H1 (cell line): Measurements from ENCODE around the gene NEGR1. TPM values are rescaled to one million over a fixed set of nuclear protein-coding genes. Genes with fewer than 3 reads are reported as not detected.

Experiments used
- RBBP5 ChIP-seq: IDR thresholded peaks from 2 replicates; pipeline ENCODE4 v1.7.1; 2012; ENCODE audit warnings: low read depth, mild to moderate bottlenecking, inconsistent platforms, low read length, moderate library complexity, borderline replicate concordance
- SP2 ChIP-seq: IDR thresholded peaks from 2 replicates; pipeline ENCODE4 v1.6.1; 2012; ENCODE audit warnings: mild to moderate bottlenecking, low read length, inconsistent platforms
- polyA plus RNA-seq, 7 experiments: library from polyadenylated mRNA; depleted of rRNA in 3 of 7; stranded (reverse) in 5 of 7; unstranded in 2 of 7; fragments of >200 nt in 5 of 7; fragments of 200-250 nt in 2 of 7; gene quantifications; 1 replicate in 5 of 7; 2 replicates in 1 of 7; 4 replicates in 1 of 7; pipeline versions ENCODE4 v1.2.1 to v1.2.3, GENCODE V29; 2011 to 2013; ENCODE audit warnings: missing spikeins in 2 of 7, mixed read lengths in 2 of 7
- total RNA-seq: library from RNA; stranded (reverse); fragmentation: NEBNext Ultra II Directional; extraction: Animal tissue kit (Norgen Biotek cat#: 25700); gene quantifications from 2 replicates; pipeline ENCODE4 v1.2.1, GENCODE V29; 2021

NEGR1 gene
- total and polyA plus RNA-seq, 2 of the 8 experiments (the other 6 are each of a cell fraction or from before 2014, with no cell fraction given): 0.71 to 1.3 TPM

GRCh38 chr1:72097851-72098570, 184.3 kb downstream of the NEGR1 start (continued):
- no peak for TF ChIP-seq RBBP5
- TF ChIP-seq SP2: no peak
